HuH-7 (cell line): ENCODE measurements around the gene FSTL4.

Source experiments
- DNase-seq: peaks from one replicate; pipeline ENCODE4 v3.0.0; 2011; ENCODE audit warnings: low spot score

Gene FSTL4

GRCh38 chr5:133612249-133612860, at the start of gene FSTL4:
Gene FSTL4 (minus strand): TSS chr5:133612541.
- no peak for DNase-seq

- no peak for DNase-seq
Measured at GRCh38 chr5:133661389-133661788, 49.0 kb upstream of the FSTL4 start.

- no peak for DNase-seq
Measured at GRCh38 chr5:133658327-133658726, 46.0 kb upstream of the FSTL4 start.

GRCh38 chr5:133657036-133657435, 44.7 kb upstream of the FSTL4 start:
- no peak for DNase-seq

GRCh38 chr5:133655966-133656365, 43.6 kb upstream of the FSTL4 start:
- DNase-seq: no peak

- DNase-seq: no peak
Measured at GRCh38 chr5:133653760-133654049, 41.4 kb upstream of the FSTL4 start.

- no peak for DNase-seq
Measured at GRCh38 chr5:133652951-133653759, 40.8 kb upstream of the FSTL4 start.

GRCh38 chr5:133644000-133644865, 31.9 kb upstream of the FSTL4 start:
- no peak for DNase-seq

GRCh38 chr5:133643365-133643764, 31.0 kb upstream of the FSTL4 start:
- no peak for DNase-seq

- DNase-seq: no peak
Measured at GRCh38 chr5:133642153-133642722, 29.9 kb upstream of the FSTL4 start.

GRCh38 chr5:133641683-133642082, 29.3 kb upstream of the FSTL4 start:
- no peak for DNase-seq

- no peak for DNase-seq
Measured at GRCh38 chr5:133639850-133640528, 27.6 kb upstream of the FSTL4 start.

- no peak for DNase-seq
Measured at GRCh38 chr5:133638436-133638835, 26.1 kb upstream of the FSTL4 start.

GRCh38 chr5:133637206-133637605, 24.9 kb upstream of the FSTL4 start:
- no peak for DNase-seq

- no peak for DNase-seq
Measured at GRCh38 chr5:133635051-133635450, 22.7 kb upstream of the FSTL4 start.

GRCh38 chr5:133627180-133627579, 14.8 kb upstream of the FSTL4 start:
- DNase-seq: no peak

GRCh38 chr5:133624316-133624715, 12.0 kb upstream of the FSTL4 start:
- no peak for DNase-seq

- DNase-seq: no peak
Measured at GRCh38 chr5:133618141-133618540, 5.8 kb upstream of the FSTL4 start.

GRCh38 chr5:133613743-133614142, 1.4 kb upstream of the FSTL4 start:
- no peak for DNase-seq

- DNase-seq: no peak
Measured at GRCh38 chr5:133613184-133613583, 843 bp upstream of the FSTL4 start.

GRCh38 chr5:133611357-133612248, 738 bp downstream of the FSTL4 start:
- DNase-seq: no peak
